Sciatic nerve (tissue), 2 donors: Measurements from ENCODE around the gene PRAMEF8. TPM values are rescaled to one million over a fixed set of nuclear protein-coding genes. Genes with fewer than 3 reads are reported as not detected.
"Not testable (repeated sequence)": the region's sequence is repeated elsewhere in the genome, so short reads cannot be mapped to it uniquely, and the experiment has no call there.

Experiments
- ATAC-seq: fragments of 200-7000 bp; cut with Tn5 transposase; one replicate; pipeline ENCODE4 v1.9.1; 2020; ENCODE audit warnings: mild to moderate bottlenecking, moderate library complexity
- DNase-seq: peaks from one replicate; pipeline ENCODE4 v3.0.0-alpha.2; 2020; ENCODE audit warnings: low spot score
- intact Hi-C: fragments of 100-400 bp; cut with DNase I; formaldehyde crosslinking; loops from one replicate; pipeline ENCODE4 v1.14.2; 2022
- total RNA-seq: library from RNA; stranded (reverse); fragmentation: NEBNext Ultra II Directional; extraction: Animal tissue kit (Norgen Biotek cat#: 25700); gene quantifications from one replicate; pipeline ENCODE4 v1.2.1, GENCODE V29; 2021
- donor health status: DM: no; HTN: no; CAD: no.
- donor health status: DM: no; HTN: no; CAD: no.

Gene PRAMEF8
- total RNA-seq = not detected

DNA sequence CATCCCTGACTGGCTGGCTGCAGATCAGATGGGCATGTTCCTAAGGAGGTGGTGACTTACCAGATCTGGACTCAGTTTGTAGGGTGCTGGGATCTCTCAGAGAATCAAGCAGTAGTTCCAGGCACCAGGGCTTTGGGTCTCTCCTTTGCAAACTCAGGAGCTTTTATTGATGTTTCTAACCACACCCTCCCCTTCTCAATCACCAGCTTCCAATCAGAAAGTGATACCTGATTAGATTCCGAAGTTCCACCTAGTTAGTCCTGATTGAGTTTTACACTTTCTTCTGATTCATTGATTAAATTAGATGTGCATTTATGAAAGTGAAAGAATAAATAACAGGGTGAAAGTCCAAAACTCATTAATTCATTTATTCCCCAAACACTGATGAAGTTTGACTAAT, at the start of gene PRAMEF8:
Gene PRAMEF8, minus strand, starts transcription at position 101 of the 400 bp plus-strand sequence. CDS start 1,046 bp downstream, outside the sequence.
- ATAC-seq, DNase-seq, intact Hi-C loops: not testable (repeated sequence)

- ATAC-seq, DNase-seq, intact Hi-C loops: not testable (repeated sequence)
Observed at GRCh38 chr1:13315281-13315680, 30.3 kb upstream of the PRAMEF8 start, which contains the start of gene PRAMEF15. Gene PRAMEF15, plus strand, starts transcription at chr1:13315581. Its CDS starts 2,827 bp downstream, at chr1:13318408.

DNA sequence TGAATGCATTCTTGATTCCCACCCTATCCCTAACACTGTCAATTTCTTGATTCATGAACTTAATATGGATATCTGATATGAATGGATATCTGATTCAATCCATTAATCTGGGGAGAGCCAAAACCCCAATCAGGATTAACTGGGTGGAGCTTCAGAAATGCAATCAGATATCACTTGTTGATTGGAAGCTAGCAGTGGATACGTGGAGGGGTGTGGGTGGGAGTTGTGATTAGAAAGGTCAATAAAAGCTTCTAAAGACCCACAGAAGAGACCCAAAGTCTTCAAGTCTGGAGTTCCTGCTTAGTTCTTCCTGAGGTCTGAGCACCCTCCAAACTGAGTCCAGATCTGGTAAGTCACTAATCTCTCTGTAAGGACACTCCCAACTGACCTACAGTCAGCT, 18.3 kb upstream of the PRAMEF8 start, which contains the start of gene PRAMEF33:
Gene PRAMEF33, plus strand, starts transcription at position 301 of the 400 bp plus-strand sequence. CDS start 2,416 bp downstream, outside the sequence.
- ATAC-seq, DNase-seq, intact Hi-C loops: not testable (repeated sequence)

DNA sequence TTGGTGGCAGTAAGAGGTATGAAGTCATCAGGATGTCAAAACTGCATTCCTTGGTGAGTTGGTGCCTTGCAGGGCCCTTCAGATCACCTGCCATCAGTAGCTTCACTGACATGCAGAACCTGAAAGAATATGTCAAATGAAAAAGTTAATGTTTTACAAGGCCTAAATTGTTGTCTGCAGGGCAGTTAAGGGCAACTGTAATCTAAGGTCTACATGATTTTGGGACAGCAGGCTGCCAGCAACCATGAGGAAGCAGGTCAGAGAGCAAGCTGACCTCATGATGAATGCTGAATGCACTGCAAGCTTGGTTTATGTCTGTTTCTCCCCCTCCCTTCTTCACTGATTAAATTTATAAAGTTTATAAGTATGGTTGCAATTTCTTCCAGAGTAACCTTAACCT, 17.3 kb upstream of the PRAMEF8 start:
- ATAC-seq, intact Hi-C loops, DNase-seq: not testable (repeated sequence)

GRCh38 chr1:13298699-13299098, 13.8 kb upstream of the PRAMEF8 start:
- intact Hi-C loops, ATAC-seq, DNase-seq: not testable (repeated sequence)

DNA sequence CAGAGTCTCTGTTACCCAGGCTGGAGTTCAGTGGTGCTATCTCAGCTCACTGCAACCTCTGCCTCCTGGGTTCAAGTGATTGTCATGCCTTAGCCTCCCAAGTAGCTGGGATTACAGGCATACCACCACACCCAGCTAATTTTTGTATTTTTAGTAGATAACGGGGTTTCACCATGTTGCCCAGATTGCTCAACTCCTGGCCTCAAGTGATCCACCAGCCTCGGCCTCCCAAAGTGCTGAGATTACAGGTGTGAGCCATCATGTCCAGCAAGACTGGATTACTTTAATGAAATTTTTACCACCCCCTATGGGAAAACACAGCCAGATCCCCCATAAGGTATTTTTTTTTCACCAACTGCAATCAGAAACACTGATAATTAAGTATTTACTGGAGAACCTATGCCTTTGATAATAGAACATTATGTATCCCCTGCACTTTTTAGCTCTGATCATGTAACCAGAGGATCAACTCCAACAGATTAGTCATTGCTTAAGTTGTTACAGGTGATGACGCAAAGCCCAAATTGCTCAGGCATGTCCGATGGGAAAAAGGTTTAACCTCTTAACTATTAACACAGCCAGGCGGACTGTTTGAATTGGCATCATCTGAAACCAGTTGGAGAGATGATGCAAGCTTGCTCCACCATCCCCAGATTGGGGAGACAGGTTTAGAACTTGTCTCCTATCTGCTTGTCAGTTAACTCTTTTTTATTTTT, 12.4 kb upstream of the PRAMEF8 start:
- DNase-seq, intact Hi-C loops, ATAC-seq: not testable (repeated sequence)

DNA sequence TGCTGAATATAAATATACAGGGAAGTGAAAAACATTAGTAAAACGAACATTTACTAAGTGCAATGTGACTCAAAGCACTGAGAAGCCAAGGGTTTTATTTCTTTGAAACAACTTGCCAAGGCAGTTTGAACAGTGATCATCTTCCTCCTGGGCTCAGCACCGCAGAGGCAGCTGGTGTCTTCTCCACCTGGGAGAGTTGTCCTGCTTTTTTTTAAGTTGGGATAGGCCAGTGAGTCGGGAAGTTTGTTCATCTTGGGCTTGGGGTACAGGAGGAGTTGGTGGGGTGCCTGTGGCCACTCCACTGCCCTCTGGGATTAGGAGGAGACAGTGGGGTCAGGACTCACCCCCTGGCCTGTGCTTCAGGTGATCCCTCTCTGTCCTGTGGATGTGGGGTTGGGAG, 4.1 kb upstream of the PRAMEF8 start:
- ATAC-seq, DNase-seq, intact Hi-C loops: not testable (repeated sequence)

GRCh38 chr1:13279617-13280016, 5.3 kb downstream of the PRAMEF8 start:
- ATAC-seq, DNase-seq, intact Hi-C loops: not testable (repeated sequence)

DNA sequence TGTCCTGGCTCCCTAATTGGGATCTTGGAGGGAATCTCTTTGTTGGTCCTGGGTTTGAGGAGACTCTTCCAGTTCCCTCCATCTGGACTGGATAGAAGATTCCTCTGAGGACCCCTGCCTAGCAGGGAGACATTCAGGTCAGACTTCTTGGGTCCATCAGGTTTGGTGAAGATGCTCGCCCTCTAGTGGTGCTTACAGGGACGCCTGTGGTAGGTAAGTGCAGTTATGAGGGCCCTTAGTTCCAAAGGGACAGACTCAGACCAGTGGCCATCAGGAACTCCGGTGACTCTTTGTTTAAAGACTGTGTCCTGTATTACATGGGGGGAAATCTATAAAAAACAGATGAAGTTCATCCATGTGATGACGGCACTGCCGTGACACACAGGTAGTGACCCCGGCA, 7.9 kb downstream of the PRAMEF8 start:
- intact Hi-C loops, DNase-seq, ATAC-seq: not testable (repeated sequence)

- DNase-seq, ATAC-seq, intact Hi-C loops: not testable (repeated sequence)
Observed at GRCh38 chr1:13265124-13265523, 19.8 kb downstream of the PRAMEF8 start.

- DNase-seq, ATAC-seq, intact Hi-C loops: not testable (repeated sequence)
Observed at GRCh38 chr1:13253898-13254297, 31.0 kb downstream of the PRAMEF8 start, which contains the start of gene PRAMEF5. Gene PRAMEF5, plus strand, starts transcription at chr1:13254198. Its CDS starts 5,071 bp downstream, at chr1:13259269.

DNA sequence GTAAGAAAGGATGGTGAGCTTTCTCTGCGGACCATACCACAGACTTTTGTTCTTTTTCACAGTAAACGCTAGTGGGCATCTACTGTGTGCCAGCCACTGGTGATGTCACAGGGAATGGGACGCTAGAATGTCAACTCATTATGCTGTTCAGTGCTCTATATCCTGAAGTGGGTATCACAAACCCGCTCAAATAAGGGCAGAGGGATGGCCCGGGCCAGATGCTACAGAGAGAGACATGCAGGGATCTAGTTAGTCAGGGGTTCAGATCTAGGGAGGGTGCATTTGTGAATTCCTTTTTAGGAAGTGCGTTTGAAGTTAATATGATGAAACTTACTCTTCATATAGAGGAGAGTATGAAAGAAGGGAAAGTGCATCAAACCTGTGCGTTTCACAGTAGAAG, 37.8 kb downstream of the PRAMEF8 start:
- DNase-seq, ATAC-seq, intact Hi-C loops: not testable (repeated sequence)

DNA sequence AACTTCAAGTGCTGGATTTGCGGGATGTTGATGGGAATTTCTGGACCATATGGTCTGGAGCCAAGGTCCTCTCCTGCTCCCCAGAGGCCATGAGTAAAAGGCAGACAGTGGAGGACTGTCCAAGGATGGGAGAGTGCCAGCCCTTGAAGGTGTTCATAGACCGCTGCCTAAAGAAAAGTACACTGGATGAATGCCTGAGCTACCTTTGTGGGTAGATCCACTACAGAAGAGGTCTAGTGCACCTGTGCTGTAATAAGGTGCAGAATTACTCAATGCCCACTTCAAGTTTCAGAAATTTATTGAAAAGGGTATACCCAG, 38.4 kb downstream of the PRAMEF8 start:
- intact Hi-C loops, DNase-seq, ATAC-seq: not testable (repeated sequence)

GRCh38 chr1:13245841-13246553, 38.9 kb downstream of the PRAMEF8 start:
- not testable (repeated sequence) for ATAC-seq, DNase-seq

GRCh38 chr1:13243536-13244263, 41.2 kb downstream of the PRAMEF8 start:
- intact Hi-C loops, ATAC-seq, DNase-seq: not testable (repeated sequence)

More at GRCh38 chr1:13245841-13246553, 38.9 kb downstream of the PRAMEF8 start:
- intact Hi-C loops = not testable (repeated sequence)

DNA sequence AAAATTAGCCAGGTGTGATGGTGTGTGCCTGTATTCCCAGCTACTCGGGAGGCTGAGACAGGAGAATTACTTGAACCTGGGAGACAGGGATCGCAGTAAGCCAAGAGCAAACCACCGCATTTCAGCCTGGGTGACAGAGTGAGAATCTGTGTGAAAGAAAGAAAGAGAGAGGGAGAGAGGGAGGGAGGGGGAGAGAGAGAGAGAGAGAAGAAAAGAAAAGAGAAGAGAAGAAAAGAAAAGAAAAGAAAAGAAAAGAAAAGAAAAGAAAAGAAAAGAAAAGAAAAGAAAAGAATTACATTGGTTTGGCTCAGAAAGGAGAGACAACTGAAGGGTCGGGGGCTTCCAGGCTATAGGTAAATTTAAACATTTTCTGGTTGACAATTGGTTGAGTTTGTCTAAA, 45.3 kb downstream of the PRAMEF8 start:
- intact Hi-C loops, DNase-seq, ATAC-seq: not testable (repeated sequence)

DNA sequence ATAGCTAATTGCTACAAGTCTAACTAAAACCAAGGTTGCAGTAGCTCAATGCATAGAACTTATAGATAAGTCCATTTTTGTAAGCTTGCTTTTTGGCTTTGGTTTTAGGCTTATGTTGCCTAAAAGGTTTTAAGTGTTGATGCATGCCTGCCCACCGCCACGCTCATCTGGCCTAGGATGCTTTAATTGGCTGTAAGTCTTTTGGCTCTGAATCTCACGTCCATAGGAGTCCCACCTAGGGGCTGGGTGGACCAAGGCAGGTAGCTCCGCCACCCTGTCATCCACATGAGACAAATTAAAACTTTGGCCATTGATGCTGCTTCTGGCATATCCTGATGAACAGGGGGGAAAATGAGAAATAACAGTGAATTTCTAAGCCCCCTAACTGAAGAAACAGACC, 47.4 kb downstream of the PRAMEF8 start:
- not testable (repeated sequence) for DNase-seq, ATAC-seq

DNA sequence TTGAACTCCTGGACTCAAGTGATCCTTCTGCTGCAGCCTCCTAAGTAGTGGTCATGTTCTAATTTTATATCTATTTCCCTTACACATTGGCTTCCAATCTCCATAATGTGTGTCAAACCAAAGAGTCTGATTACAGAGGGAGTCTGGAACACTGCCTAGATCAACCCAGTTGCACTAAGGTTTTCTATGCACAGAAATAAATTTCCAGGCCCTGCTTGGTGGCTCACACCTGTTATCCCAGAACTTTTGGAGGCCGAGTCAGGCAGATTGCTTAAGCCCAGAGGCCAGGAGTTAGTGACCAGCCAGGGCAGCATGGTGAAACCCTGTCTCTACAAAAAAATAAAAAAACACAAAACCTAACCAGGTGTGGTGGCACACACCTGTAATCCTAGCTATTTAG, 50.9 kb downstream of the PRAMEF8 start:
- DNase-seq, ATAC-seq, intact Hi-C loops: not testable (repeated sequence)

More for the DNA sequence above, 47.4 kb downstream of the PRAMEF8 start:
- intact Hi-C loops = not testable (repeated sequence)

DNA sequence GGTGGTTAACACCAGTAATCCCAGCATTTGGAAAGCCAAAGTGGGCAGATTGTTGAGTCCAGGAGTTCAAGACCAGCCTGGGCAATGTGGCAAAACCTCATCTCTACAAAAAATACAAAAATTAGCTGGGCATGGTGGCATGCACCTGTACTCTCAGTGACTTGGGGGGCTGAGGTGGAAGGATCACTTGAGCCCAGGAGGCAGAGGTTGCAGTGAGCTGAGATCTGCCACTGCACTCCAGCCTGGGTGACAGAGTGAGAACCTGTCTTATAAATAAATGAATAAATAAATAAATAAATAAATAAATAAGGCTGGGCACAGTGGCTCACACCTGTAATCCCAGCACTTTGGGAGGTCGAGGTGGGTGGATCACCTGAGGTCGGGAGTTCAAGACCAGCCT, 52.9 kb downstream of the PRAMEF8 start:
- intact Hi-C loops, DNase-seq, ATAC-seq: not testable (repeated sequence)
